HepG2 (cell line): ENCODE measurements around the gene SLC39A8. TPM values are rescaled to one million over a fixed set of nuclear protein-coding genes. Genes with fewer than 3 reads are reported as not detected.

ENCODE experiments used
- GABPA ChIP-seq, 2 experiments: IDR thresholded peaks; 2 replicates each; pipeline ENCODE4 v1.6.1; 2011 to 2016; ENCODE audit warnings: low read depth in 2 of 2, low read length in 1 of 2, missing biosample characterization in 1 of 2, missing genetic modification characterization in 1 of 2
- GABPB1 ChIP-seq: IDR thresholded peaks from 2 replicates; pipeline ENCODE4 v1.6.1; 2016; ENCODE audit warnings: mild to moderate bottlenecking, missing genetic modification reagents, moderate library complexity, missing compliant biosample characterization
- HOXA3 ChIP-seq: sonication (generic); formaldehyde crosslinking; IDR thresholded peaks from 2 replicates; pipeline ENCODE4 v1.5.0; 2020; ENCODE audit warnings: missing genetic modification reagents
- KDM5B ChIP-seq: sonication (generic); formaldehyde crosslinking; IDR thresholded peaks from 2 replicates; pipeline ENCODE4 v1.4.0; 2020; ENCODE audit warnings: missing genetic modification reagents, mild to moderate bottlenecking, borderline replicate concordance
- KLF16 ChIP-seq, 2 experiments: sonication (generic) in 1 of 2; formaldehyde crosslinking in 1 of 2; IDR thresholded peaks; 2 replicates each; pipeline versions ENCODE4 v1.6.1 to v1.8.0; 2016 to 2023; ENCODE audit warnings: missing genetic modification reagents in 2 of 2, missing compliant biosample characterization in 1 of 2
- PPARG ChIP-seq: conservative IDR thresholded peaks from 2 replicates; pipeline ENCODE4 v1.6.1; 2016; ENCODE audit warnings: missing biosample characterization, missing genetic modification reagents
- TP53 ChIP-seq: sonication (generic); formaldehyde crosslinking; conservative IDR thresholded peaks from 2 replicates; pipeline ENCODE4 v1.4.0; 2020; ENCODE audit warnings: missing genetic modification reagents
- TSC22D2 ChIP-seq: sonication (generic); formaldehyde crosslinking; IDR thresholded peaks from 2 replicates; pipeline ENCODE4 v1.5.1; 2020; ENCODE audit warnings: missing genetic modification reagents, mild to moderate bottlenecking, borderline replicate concordance
- U2AF2 ChIP-seq: fragments of 200-400 bp; formaldehyde crosslinking; IDR thresholded peaks from 2 replicates; pipeline ENCODE4 v1.6.1; 2017; ENCODE audit warnings: low read depth, mild to moderate bottlenecking, low read length
- YEATS2 ChIP-seq: sonication (generic); formaldehyde crosslinking; IDR thresholded peaks from 2 replicates; pipeline ENCODE4 v1.4.0; 2020; ENCODE audit warnings: missing genetic modification reagents, borderline replicate concordance
- ZBTB20 ChIP-seq: sonication (generic); formaldehyde crosslinking; IDR thresholded peaks from 2 replicates; pipeline ENCODE4 v1.8.1; 2023; ENCODE audit warnings: missing genetic modification reagents, low read depth, mild to moderate bottlenecking, borderline replicate concordance
- ZBTB21 ChIP-seq: sonication (generic); formaldehyde crosslinking; IDR thresholded peaks from 2 replicates; pipeline ENCODE4 v1.4.0; 2020; ENCODE audit warnings: missing genetic modification reagents
- ZC3H4 ChIP-seq: sonication (generic); formaldehyde crosslinking; IDR thresholded peaks from 2 replicates; pipeline ENCODE4 v1.4.0; 2020; ENCODE audit warnings: missing genetic modification reagents, borderline replicate concordance
- ZNF17 ChIP-seq: sonication (generic); formaldehyde crosslinking; IDR thresholded peaks from 2 replicates; pipeline ENCODE4 v1.5.0; 2020; ENCODE audit warnings: mild to moderate bottlenecking, missing genetic modification reagents
- ZNF234 ChIP-seq: sonication (generic); formaldehyde crosslinking; conservative IDR thresholded peaks from 2 replicates; pipeline ENCODE4 v1.5.1; 2020; ENCODE audit warnings: mild to moderate bottlenecking, missing genetic modification reagents
- ZNF24 ChIP-seq: fragments of 450-650 bp; IDR thresholded peaks from 2 replicates; pipeline ENCODE4 v1.6.1; 2017; ENCODE audit warnings: antibody characterized with exemption, mild to moderate bottlenecking
- ZNF317 ChIP-seq: sonication (generic); formaldehyde crosslinking; IDR thresholded peaks from 2 replicates; pipeline ENCODE4 v1.5.0; 2020; ENCODE audit warnings: mild to moderate bottlenecking, missing genetic modification reagents
- ZNF761 ChIP-seq: sonication (generic); formaldehyde crosslinking; conservative IDR thresholded peaks from 2 replicates; pipeline ENCODE4 v1.4.0; 2020; ENCODE audit warnings: mild to moderate bottlenecking, missing genetic modification reagents
- polyA plus RNA-seq, 8 experiments: library from polyadenylated mRNA; depleted of rRNA in 3 of 8; stranded (reverse) in 7 of 8; unstranded in 1 of 8; fragments of >200 nt; fragmentation: Illumina TruSeq in 4 of 8; extraction: Trizol in 4 of 8; gene quantifications; 2 replicates each; pipeline versions ENCODE4 v1.2.1 to v1.2.3, GENCODE V29; 2011 to 2016; ENCODE audit warnings: low read depth in 4 of 8, missing spikeins in 1 of 8, mixed read lengths in 1 of 8; ENCODE audit not compliant: insufficient read depth in 1 of 8
- total RNA-seq, 5 experiments: library from RNA; depleted of rRNA; stranded (reverse); fragments of >200 nt; fragmentation: Illumina TruSeq; extraction: Trizol; gene quantifications; 2 replicates each; pipeline ENCODE4 v1.2.3, GENCODE V29; 2016; ENCODE audit warnings: low read depth in 1 of 5
- TF ChIP-seq, protein P1 (sequence below): sonication (generic); formaldehyde crosslinking; IDR thresholded peaks from 2 replicates; pipeline ENCODE4 v1.8.1; 2022; ENCODE audit warnings: mild to moderate bottlenecking, missing genetic modification reagents
- TF ChIP-seq, protein P2 (sequence below): sonication (generic); formaldehyde crosslinking; IDR thresholded peaks from 2 replicates; pipeline ENCODE4 v1.8.0; 2022; ENCODE audit warnings: missing genetic modification reagents, mild to moderate bottlenecking, inconsistent platforms, borderline replicate concordance
- TF ChIP-seq, protein P3 (sequence below): sonication (generic); formaldehyde crosslinking; conservative IDR thresholded peaks from 2 replicates; pipeline ENCODE4 v1.8.0; 2022; ENCODE audit warnings: mild to moderate bottlenecking, moderate library complexity, missing genetic modification reagents
- TF ChIP-seq, protein P4 (sequence below): IDR thresholded peaks from 2 replicates; pipeline ENCODE4 v1.6.1; 2018; ENCODE audit warnings: missing genetic modification reagents, mild to moderate bottlenecking, missing compliant biosample characterization
- TF ChIP-seq, protein P5 (sequence below): sonication (generic); formaldehyde crosslinking; IDR thresholded peaks from 2 replicates; pipeline ENCODE4 v1.8.0; 2022; ENCODE audit warnings: missing genetic modification reagents, mild to moderate bottlenecking, borderline replicate concordance

Gene SLC39A8
- total and polyA plus RNA-seq, 2 of the 13 experiments (the other 11 are each of a cell fraction or from before 2014, with no cell fraction given), result 0.22 to 0.38 TPM

DNA sequence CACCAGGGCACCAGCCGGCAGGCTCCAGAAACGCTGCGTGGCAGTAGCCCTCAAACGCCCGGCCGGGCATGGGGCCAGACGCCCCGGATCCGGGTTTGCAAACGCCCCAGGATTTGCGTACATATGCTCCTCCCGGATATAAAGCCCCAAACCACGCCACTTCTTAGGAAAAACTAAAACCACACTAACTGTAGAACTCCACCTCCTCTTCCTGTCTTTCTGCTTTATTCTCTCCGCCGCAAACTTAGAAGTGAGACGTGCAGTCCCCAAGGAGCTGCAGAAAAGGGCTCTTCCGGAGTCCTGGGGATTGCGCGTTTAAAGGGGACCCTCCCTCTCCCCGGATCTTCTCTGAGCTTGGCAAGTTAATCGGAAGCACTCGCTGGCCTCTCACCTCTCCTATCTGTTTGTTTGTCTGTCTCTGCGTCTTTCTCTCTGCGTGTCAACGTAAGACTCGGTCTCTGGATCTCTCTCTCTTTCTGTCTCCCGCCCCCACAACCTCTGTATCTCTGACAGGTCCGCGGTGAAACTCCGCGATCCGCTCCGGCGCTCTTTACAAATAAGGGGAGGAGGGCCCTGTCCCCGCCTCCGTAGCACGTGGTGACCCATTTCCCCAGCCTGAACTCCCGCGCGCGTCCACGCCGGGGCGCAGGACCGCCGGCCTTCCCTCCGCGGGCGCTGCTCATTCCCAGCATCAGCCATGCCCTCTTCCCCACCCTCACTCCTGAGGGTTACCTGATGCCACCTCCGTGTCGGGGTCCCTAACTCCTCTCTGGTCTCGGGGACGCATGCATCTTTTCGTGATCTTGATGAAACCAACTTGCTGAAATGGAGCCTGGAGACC lies at the start of gene SLC39A8 (continued):
- TF ChIP-seq TP53, result no peak
- 0 out of 2 replicates have a peak, but pooled peaks have one; percentile 58 for TF ChIP-seq ZNF761 (CRISPR knock-in tag)
- TF ChIP-seq, protein P1, sequence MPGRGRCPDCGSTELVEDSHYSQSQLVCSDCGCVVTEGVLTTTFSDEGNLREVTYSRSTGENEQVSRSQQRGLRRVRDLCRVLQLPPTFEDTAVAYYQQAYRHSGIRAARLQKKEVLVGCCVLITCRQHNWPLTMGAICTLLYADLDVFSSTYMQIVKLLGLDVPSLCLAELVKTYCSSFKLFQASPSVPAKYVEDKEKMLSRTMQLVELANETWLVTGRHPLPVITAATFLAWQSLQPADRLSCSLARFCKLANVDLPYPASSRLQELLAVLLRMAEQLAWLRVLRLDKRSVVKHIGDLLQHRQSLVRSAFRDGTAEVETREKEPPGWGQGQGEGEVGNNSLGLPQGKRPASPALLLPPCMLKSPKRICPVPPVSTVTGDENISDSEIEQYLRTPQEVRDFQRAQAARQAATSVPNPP (CRISPR knock-in tag), result no peak
- peak; percentile 54; the same call in 1 of the 2 replicates for TF ChIP-seq KDM5B (CRISPR knock-in tag)
- TF ChIP-seq, protein P2, sequence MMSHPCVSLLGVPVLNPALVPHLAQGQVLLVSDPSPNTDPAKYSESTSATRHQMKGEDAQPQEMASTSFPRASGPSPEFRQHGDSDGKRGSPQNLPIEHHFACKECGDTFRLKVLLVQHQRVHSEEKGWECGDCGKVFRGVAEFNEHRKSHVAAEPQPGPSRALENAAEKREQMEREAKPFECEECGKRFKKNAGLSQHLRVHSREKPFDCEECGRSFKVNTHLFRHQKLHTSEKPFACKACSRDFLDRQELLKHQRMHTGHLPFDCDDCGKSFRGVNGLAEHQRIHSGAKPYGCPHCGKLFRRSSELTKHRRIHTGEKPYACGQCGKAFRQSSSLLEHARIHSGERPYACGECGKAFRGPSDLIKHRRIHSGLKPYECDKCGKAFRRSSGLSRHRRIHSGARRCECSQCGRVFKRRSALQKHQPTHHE (CRISPR knock-in tag), result no peak
- TF ChIP-seq ZNF24, result no peak
- TF ChIP-seq, protein P3, sequence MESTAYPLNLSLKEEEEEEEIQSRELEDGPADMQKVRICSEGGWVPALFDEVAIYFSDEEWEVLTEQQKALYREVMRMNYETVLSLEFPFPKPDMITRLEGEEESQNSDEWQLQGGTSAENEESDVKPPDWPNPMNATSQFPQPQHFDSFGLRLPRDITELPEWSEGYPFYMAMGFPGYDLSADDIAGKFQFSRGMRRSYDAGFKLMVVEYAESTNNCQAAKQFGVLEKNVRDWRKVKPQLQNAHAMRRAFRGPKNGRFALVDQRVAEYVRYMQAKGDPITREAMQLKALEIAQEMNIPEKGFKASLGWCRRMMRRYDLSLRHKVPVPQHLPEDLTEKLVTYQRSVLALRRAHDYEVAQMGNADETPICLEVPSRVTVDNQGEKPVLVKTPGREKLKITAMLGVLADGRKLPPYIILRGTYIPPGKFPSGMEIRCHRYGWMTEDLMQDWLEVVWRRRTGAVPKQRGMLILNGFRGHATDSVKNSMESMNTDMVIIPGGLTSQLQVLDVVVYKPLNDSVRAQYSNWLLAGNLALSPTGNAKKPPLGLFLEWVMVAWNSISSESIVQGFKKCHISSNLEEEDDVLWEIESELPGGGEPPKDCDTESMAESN (CRISPR knock-in tag), result no peak
- TF ChIP-seq HOXA3 (CRISPR knock-in tag), result peak; percentile 58; the same call in 1 of the 2 replicates
- TF ChIP-seq ZNF317 (CRISPR knock-in tag), result peak; percentile 21; the same call in 1 of the 2 replicates
- peak; percentile 64; the same call in 1 of the 2 replicates for TF ChIP-seq GABPB1
- no peak for TF ChIP-seq ZNF234 (CRISPR knock-in tag)
- peak; percentile 54; the same call in 1 of the 2 replicates for TF ChIP-seq ZBTB20
- TF ChIP-seq GABPA (IDR thresholded peaks at IDR 0.05; ENCODE audit: low read depth, low read length), result no peak
- TF ChIP-seq GABPA (CRISPR knock-in tag; IDR thresholded peaks at IDR 0.05; ENCODE audit: low read depth), result no peak
- TF ChIP-seq ZBTB21 (CRISPR knock-in tag), result no peak
- TF ChIP-seq ZNF17, result no peak
- no peak for TF ChIP-seq U2AF2
- TF ChIP-seq, protein P4, sequence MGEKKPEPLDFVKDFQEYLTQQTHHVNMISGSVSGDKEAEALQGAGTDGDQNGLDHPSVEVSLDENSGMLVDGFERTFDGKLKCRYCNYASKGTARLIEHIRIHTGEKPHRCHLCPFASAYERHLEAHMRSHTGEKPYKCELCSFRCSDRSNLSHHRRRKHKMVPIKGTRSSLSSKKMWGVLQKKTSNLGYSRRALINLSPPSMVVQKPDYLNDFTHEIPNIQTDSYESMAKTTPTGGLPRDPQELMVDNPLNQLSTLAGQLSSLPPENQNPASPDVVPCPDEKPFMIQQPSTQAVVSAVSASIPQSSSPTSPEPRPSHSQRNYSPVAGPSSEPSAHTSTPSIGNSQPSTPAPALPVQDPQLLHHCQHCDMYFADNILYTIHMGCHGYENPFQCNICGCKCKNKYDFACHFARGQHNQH (CRISPR knock-in tag), result no peak
- TF ChIP-seq YEATS2 (CRISPR knock-in tag), result peak; percentile 59; the same call in 1 of the 2 replicates
- TF ChIP-seq TSC22D2 (CRISPR knock-in tag), result no peak
- TF ChIP-seq PPARG (CRISPR knock-in tag), result 0 out of 2 replicates have a peak, but pooled peaks have one; percentile 15
- TF ChIP-seq KLF16 (CRISPR knock-in tag; IDR thresholded peaks at IDR 0.05), result no peak
- TF ChIP-seq ZC3H4 (CRISPR knock-in tag), result no peak
- TF ChIP-seq, protein P5, sequence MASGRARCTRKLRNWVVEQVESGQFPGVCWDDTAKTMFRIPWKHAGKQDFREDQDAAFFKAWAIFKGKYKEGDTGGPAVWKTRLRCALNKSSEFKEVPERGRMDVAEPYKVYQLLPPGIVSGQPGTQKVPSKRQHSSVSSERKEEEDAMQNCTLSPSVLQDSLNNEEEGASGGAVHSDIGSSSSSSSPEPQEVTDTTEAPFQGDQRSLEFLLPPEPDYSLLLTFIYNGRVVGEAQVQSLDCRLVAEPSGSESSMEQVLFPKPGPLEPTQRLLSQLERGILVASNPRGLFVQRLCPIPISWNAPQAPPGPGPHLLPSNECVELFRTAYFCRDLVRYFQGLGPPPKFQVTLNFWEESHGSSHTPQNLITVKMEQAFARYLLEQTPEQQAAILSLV (CRISPR knock-in tag), result no peak
